DOHH2 (cell line): ENCODE measurements around the gene MCF2L.

ENCODE experiments used
- H3F3A ChIP-seq: fragments of 200-600 bp; sonication (generic), shearing (Covaris generic); 2 replicates; pipeline ENCODE4 v1.6.0; 2016; ENCODE audit warnings: antibody characterized with exemption, mild to moderate bottlenecking; ENCODE audit not compliant: control insufficient read depth, insufficient read depth
- H3K27ac ChIP-seq: fragments of 200-600 bp; sonication (generic); 2 replicates; pipeline ENCODE4 v1.5.1; 2014; ENCODE audit warnings: low read depth, mild to moderate bottlenecking, low read length, moderate library complexity
- H3K27me3 ChIP-seq: fragments of 200-600 bp; sonication (generic); 2 replicates; pipeline ENCODE4 v1.6.1; 2014; ENCODE audit warnings: mild to moderate bottlenecking, low read length, mixed read lengths; ENCODE audit not compliant: control insufficient read depth
- H3K36me3 ChIP-seq: fragments of 200-600 bp; sonication (generic); 2 replicates; pipeline ENCODE4 v1.6.1; 2014; ENCODE audit warnings: mild to moderate bottlenecking, low read length, moderate library complexity, mixed read lengths; ENCODE audit not compliant: control insufficient read depth
- H3K4me1 ChIP-seq: fragments of 200-600 bp; sonication (generic); 2 replicates; pipeline ENCODE4 v1.6.1; 2014; ENCODE audit warnings: mild to moderate bottlenecking, low read length, mixed read lengths; ENCODE audit not compliant: control insufficient read depth
- H3K4me2 ChIP-seq: fragments of 200-600 bp; sonication (generic); 2 replicates; pipeline ENCODE4 v1.6.0; 2014; ENCODE audit warnings: mild to moderate bottlenecking, low read length, moderate library complexity
- H3K4me3 ChIP-seq: fragments of 200-600 bp; sonication (generic); 2 replicates; pipeline ENCODE4 v1.5.1; 2014; ENCODE audit warnings: mild to moderate bottlenecking, low read length, mixed read lengths
- H3K79me2 ChIP-seq: fragments of 200-600 bp; sonication (generic); 2 replicates; pipeline ENCODE4 v1.6.1; 2014; ENCODE audit warnings: mild to moderate bottlenecking, low read length, mixed read lengths; ENCODE audit not compliant: control insufficient read depth
- H3K9me2 ChIP-seq: fragments of 200-600 bp; sonication (generic); replicated peaks from 2 replicates; pipeline ENCODE4 v1.6.1; 2014; ENCODE audit warnings: mild to moderate bottlenecking, low read length, mixed read lengths; ENCODE audit not compliant: control insufficient read depth
- H3K9me3 ChIP-seq: fragments of 200-600 bp; sonication (generic); 2 replicates; pipeline ENCODE4 v1.6.1; 2014; ENCODE audit warnings: antibody characterized with exemption, low read length, mixed read lengths; ENCODE audit not compliant: control insufficient read depth, insufficient read depth
- H4K20me1 ChIP-seq: fragments of 200-600 bp; sonication (generic); 2 replicates; pipeline ENCODE4 v1.6.0; 2014; ENCODE audit warnings: low read depth, mild to moderate bottlenecking, antibody characterized with exemption, low read length, moderate library complexity; ENCODE audit not compliant: control insufficient read depth, insufficient read depth
- EZH2phosphoT487 ChIP-seq: fragments of 200-600 bp; sonication (generic); IDR thresholded peaks from 2 replicates; pipeline ENCODE4 v1.6.1; 2017; ENCODE audit warnings: borderline replicate concordance, mild to moderate bottlenecking, antibody characterized with exemption, low read length, moderate library complexity, mixed read lengths
- TF ChIP-seq, protein P1 (sequence below): fragments of 200-600 bp; sonication (generic); IDR thresholded peaks from one replicate; pipeline ENCODE4 v1.5.1; 2014; ENCODE audit warnings: antibody characterized with exemption, mild to moderate bottlenecking, low read depth, low read length; ENCODE audit not compliant: poor library complexity, severe bottlenecking

Gene MCF2L

DNA sequence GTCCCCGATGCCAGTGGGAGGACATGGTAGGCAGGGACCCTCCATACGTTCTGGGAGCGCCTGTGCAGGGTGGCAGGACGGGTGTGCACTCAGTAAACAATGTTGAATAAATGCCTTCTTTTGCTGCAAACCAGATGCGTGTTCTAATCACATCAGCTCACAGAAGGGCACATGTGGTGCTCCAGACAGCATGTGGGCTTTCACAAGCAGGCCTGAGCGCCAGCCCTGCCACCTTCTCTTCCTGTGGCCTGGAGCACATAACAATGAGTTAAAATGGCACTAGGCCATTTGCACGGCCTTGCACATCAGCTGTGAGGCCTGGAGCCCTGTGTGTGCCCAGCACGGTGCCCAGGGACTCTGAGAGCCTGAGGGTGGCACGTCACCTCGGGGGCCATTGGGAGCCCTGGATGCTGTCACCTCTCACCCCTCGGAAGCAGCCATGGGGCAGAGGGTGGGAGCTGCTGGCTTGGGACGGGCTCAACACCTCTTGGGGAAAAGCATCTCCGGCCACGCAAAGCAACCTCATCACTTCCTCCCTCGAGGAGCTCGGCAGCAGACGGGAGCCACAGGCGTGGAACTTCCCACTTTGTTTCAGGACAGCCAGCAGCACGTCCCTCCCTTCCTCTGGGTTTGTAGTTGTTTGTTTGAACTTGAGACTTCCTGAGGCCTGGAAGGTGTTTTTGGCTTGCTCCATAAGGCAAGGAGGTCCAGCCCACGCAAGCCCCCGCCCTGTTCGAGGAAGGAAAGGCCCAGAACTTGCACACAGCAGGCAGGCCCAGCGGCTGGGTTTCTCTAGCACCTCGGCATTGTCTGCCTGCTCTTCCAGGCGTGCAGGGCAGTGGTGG lies 9.8 kb downstream of the MCF2L start:
- no peak overlapping the region for H3K4me3 ChIP-seq
- H3K9me3 ChIP-seq = no peaks in the 10 kb centered on the region
- no peaks in the 10 kb centered on the region for H3K27me3 ChIP-seq
- H3K79me2 ChIP-seq = no peaks in the 10 kb centered on the region
- H4K20me1 ChIP-seq = no peaks in the 10 kb centered on the region
- H3K36me3 ChIP-seq = no peaks in the 10 kb centered on the region
- no peak for TF ChIP-seq EZH2phosphoT487
- TF ChIP-seq, protein P1, sequence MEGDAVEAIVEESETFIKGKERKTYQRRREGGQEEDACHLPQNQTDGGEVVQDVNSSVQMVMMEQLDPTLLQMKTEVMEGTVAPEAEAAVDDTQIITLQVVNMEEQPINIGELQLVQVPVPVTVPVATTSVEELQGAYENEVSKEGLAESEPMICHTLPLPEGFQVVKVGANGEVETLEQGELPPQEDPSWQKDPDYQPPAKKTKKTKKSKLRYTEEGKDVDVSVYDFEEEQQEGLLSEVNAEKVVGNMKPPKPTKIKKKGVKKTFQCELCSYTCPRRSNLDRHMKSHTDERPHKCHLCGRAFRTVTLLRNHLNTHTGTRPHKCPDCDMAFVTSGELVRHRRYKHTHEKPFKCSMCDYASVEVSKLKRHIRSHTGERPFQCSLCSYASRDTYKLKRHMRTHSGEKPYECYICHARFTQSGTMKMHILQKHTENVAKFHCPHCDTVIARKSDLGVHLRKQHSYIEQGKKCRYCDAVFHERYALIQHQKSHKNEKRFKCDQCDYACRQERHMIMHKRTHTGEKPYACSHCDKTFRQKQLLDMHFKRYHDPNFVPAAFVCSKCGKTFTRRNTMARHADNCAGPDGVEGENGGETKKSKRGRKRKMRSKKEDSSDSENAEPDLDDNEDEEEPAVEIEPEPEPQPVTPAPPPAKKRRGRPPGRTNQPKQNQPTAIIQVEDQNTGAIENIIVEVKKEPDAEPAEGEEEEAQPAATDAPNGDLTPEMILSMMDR = no peak
- H3F3A ChIP-seq = no peaks in the 10 kb centered on the region
- H3K4me2 ChIP-seq = no peak overlapping the region
- H3K9me2 ChIP-seq = no peaks in the 10 kb centered on the region
- H3K27ac ChIP-seq = no peak overlapping the region
- no peaks in the 10 kb centered on the region for H3K4me1 ChIP-seq

- Histone ChIP-seq H3K36me3 (no peaks in the 10 kb centered on the region), H3K9me2 (no peaks in the 10 kb centered on the region), H3K4me2 (no peak overlapping the region), H3K9me3 (no peaks in the 10 kb centered on the region), H3K27ac (no peak overlapping the region), H3K4me1 (no peaks in the 10 kb centered on the region), H3K27me3 (no peaks in the 10 kb centered on the region), H3F3A (no peaks in the 10 kb centered on the region), H3K4me3 (no peak overlapping the region), H3K79me2 (no peaks in the 10 kb centered on the region), H4K20me1 (no peaks in the 10 kb centered on the region)
- TF ChIP-seq, protein P1 = no peak
- no peak for TF ChIP-seq EZH2phosphoT487
These were observed 10.4 kb downstream of the MCF2L start for GRCh38 chr13:112979406-112979902.

GRCh38 chr13:112980434-112980833 lies 11.4 kb downstream of the MCF2L start:
- Histone ChIP-seq H3F3A (no peaks in the 10 kb centered on the region), H3K27ac (no peak overlapping the region), H3K9me2 (no peaks in the 10 kb centered on the region), H3K79me2 (no peaks in the 10 kb centered on the region), H3K9me3 (no peaks in the 10 kb centered on the region), H3K4me1 (no peaks in the 10 kb centered on the region), H3K27me3 (no peaks in the 10 kb centered on the region), H4K20me1 (no peaks in the 10 kb centered on the region), H3K4me2 (no peak overlapping the region), H3K36me3 (no peaks in the 10 kb centered on the region), H3K4me3 (no peak overlapping the region)
- TF ChIP-seq, protein P1 = no peak
- TF ChIP-seq EZH2phosphoT487 = no peak
